RCC 7860 (cell line): ENCODE data around the gene ANXA11.
"Not testable (repeated sequence)": the region's sequence is repeated elsewhere in the genome, so short reads cannot be mapped to it uniquely, and the experiment has no call there.

Source experiments
- DNase-seq: peaks from one replicate; pipeline ENCODE4 v3.0.0-alpha.2; 2015; ENCODE audit warnings: low spot score
- FAIRE-seq: peaks from 2 replicates; lab custom pipeline; 2012; peaks lifted over from hg19 to GRCh38; lab: Jason Lieb, UNC

The ANXA11 gene

GRCh38 chr10:80149123-80149522, 56.2 kb downstream of the ANXA11 start:
- FAIRE-seq: no peak

DNA sequence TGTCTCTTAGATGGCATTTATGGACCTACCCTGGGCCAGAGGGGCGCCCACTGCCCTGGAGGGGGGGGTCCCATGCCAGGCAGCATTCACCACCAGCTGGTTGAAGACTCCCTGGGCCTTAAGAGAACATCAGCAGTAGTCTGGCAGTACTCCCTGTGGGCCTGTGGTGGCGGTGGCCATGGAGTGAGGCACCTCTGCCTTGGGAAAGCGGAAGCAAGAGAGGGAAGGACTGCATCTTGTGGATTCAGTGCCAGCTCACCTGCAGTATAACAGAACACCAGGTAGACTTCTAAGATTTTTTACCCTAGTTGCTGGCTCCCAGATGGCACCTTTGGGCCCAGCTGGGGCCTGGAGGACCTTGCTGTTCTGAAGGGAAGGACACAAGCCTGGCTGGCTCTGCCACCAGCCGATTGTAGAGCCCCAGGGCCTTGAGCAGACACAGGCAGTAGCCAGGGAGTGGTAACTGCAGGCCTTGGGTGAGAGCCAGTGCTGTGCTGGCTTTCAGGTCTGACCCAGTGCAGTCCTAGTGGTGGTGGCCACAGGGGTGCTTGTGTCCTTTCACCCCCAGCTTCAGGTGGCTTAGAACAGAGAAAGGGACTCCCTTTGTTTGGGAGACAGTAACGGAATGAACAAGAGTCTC, 57.1 kb downstream of the ANXA11 start:
- FAIRE-seq (no peak), DNase-seq (no peak)

More at GRCh38 chr10:80149123-80149522, 56.2 kb downstream of the ANXA11 start:
- no peak for DNase-seq

DNA sequence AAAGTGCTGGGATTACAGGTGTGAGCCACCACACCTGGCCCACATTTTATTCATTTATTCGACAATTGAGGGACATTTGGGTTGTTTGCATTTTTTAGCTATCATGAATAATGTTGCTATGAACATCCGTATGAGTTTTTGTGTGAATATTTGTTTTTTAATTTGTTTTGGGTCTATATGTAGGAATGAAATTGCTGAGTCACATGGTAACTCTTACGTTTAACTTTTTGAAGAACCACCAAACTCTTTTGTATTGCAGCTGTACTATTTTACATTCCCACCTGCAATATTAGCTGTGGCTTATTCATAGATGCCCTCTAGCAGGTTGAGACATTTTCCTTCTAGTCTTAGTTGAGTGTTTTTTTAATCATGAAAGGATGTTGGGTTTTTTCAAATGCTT, 58.4 kb downstream of the ANXA11 start:
- FAIRE-seq: no peak
- no peak for DNase-seq

DNA sequence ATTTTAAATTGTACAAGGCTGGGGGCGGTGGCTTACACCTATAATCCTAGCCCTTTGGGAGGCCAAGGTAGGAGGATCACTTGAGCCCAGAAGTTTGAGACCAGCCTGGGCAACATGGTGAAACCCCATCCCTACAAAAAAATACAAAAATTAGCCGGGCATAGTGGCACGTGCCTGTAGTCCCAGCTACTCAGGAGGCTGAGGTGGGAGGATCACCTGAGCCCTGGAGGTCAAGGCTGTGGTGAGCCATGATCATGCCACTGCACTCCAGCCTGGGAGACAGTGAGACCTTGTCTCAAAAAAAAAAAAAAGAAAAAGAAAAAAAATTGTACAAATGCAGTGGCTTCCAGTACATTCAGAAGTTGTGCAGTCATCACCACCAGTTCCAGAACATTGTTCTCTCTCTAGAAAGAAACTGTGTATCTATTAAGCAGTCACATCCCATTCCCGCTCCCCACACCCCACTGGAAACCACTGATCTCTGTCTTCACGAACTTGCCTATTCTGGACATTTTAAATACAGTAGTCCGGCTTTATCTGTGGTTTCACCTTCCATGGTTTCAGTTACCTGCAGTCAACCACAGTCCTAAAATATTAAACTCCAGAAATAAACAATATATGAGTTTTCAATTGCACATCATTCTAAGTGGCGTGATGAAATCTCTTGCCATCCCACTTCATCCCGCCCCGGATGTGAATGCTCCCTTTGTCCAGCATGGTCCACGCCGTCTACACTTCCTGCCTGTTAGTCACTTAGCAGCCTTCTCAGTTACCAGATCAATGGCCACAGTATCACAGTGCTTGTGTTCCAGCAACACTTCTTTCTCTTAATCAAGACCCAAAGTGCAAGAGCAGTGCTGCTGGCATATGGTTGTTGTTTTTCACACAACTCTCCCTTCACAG, 59.7 kb downstream of the ANXA11 start:
- peak; percentile 28 for DNase-seq
- FAIRE-seq: not testable (repeated sequence)

DNA sequence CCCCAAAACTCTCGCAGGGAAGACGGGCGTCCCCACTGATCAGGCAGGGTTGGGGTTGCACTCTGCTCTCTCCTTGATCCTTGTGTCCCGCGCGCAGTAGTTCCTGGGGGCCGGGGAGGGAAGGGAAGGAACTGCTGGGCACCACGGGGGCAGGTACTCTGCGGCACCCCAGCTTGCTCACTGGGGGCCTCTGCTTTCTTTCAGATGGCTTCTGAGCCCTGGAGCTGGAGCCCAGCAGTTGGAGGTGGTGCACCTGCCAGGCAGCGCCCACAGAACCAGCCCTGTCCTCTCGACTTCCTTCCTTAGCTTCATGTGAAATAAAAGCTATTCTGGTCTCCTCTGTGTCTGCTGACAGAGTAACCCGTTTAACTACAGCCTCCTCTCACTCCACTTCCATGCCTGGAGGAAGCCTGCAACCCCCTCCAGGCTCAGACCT, 60.6 kb downstream of the ANXA11 start:
- no peak for FAIRE-seq
- DNase-seq: no peak

- FAIRE-seq (no peak), DNase-seq (no peak)
Observed at GRCh38 chr10:80144067-80144695, 61.2 kb downstream of the ANXA11 start.

DNA sequence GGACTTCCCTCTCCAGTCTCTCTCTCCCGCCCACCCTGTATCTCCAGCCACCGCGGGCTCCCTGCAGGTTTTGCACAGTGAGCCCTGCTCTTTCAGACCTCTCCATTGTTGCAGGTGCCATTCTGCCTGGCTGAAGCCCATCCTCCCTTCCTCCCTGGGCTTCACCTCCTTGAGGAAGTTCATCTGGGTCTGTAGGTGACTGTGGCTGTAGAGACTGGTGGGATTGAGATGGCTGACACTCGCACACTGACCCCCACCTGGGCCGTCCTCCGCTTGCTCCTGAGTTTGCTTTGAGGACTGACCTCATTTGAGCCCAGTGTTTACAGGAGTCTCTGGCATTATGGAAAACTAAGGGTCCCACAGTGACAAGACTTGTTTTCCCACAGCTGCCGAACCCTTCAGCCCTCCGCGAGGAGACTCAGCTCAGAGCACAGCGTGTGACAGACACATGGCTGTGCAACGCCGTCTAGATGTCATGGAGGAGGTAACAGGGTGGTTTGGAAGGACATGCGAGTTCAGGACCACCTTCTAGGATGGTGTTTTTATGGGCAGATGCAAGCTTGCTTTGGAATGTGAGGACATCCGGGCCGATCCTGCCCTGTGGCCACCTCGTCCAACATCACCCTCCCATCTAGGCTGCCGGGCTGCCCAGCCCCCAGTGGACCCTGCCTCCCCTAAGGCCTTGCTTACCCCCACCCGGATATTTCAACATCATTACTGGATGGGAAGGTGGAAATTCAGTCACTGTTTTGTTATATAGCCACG, 63.5 kb downstream of the ANXA11 start:
- DNase-seq: no peak
- FAIRE-seq: no peak

- DNase-seq (no peak), FAIRE-seq (no peak)
Observed at GRCh38 chr10:80140251-80140650, 65.1 kb downstream of the ANXA11 start.

DNA sequence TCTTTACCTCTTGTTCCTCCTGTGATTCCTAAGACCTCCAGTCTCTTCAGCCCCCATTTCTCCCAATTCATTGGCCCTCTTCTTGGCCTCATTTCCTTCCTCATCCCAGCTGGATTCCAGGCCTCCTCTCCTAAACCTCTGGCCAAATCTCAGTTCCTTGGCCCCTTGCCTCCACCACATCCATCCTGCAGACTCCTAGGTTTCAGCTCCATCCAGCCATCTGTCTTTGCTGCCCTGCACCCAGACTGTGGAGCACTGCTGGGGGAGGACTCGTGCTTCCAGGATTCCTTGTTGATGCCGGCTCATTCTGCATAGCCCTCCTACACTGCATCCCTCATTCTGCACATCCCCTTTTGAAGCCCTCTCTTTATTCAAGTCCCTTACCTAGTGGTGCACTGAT, 66.1 kb downstream of the ANXA11 start:
- FAIRE-seq: no peak
- DNase-seq: no peak

GRCh38 chr10:80137920-80138319, 67.4 kb downstream of the ANXA11 start:
- no peak for DNase-seq
- FAIRE-seq: no peak

GRCh38 chr10:80137031-80137862, 68.1 kb downstream of the ANXA11 start:
- FAIRE-seq (no peak), DNase-seq (no peak)

- DNase-seq: no peak
- no peak for FAIRE-seq
Observed at GRCh38 chr10:80136134-80136571, 69.2 kb downstream of the ANXA11 start.

GRCh38 chr10:80133687-80134086, 71.7 kb downstream of the ANXA11 start:
- FAIRE-seq, DNase-seq: not testable (repeated sequence)

GRCh38 chr10:80133206-80133605, 72.1 kb downstream of the ANXA11 start:
- DNase-seq (no peak), FAIRE-seq (no peak)

- no peak for DNase-seq
- FAIRE-seq: no peak
Observed at GRCh38 chr10:80132299-80133139, 72.8 kb downstream of the ANXA11 start, which contains the start of gene PLAC9. TSS of gene PLAC9 (plus strand) at chr10:80132730. CDS start at chr10:80132763, 33 bp downstream.

DNA sequence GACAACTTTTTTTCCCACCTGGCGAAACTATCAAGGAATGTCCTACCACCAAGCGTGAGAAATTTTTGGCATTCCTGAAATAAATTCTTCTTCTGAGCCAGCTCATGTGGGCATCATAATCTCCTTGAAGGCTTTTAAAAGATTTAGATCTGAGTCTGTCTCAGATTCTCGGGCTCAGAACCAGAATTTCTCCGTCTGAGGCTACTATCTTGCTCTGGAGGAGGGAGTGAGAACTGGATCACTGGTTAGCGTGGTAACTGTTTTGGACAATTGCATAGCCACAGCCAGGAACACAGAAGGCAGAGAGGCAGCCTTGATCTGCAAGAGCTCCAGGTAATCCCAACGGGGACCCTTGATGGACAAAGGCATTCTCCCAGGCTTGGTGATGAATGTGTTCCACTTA, 73.8 kb downstream of the ANXA11 start:
- FAIRE-seq (no peak), DNase-seq (no peak)

DNA sequence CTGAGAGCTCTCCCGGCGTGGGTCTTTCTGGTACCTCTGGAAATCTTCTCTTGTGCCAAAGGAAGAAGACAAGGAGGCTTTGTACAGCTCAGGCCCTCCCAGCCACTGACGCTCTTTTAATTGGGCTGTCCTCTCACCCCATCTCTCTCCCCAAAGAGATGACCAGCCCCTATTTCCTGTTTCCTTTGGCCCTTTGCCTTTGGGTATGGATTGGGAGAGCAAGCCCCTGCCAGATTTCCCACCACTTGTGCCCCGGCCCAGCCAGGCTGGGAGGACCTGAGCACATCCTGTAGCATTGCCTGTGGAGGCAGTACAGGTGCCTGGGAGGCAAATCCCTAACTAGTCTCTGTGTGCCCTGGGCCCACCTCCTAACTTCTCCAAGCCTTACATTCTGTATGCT, 78.5 kb downstream of the ANXA11 start:
- no peak for FAIRE-seq
- no peak for DNase-seq

DNA sequence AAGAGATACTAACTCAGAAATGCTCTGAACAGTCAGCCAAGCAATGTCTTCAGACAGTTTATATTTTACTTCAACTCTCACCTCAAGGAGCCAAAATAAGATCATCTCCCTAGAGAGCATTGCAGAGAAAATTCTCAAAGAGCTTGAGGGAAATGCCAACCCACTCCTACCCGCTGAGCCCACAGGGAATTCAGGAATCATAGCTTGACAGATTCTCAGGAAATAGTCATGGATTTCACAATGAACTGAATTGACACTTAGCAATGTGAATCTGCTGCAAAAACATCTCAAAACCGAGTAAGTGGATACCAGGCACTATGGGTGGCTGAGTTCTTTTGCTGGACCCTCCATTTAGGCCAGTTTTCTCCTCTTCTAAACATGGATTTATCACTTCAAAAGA, 82.6 kb downstream of the ANXA11 start:
- no peak for FAIRE-seq
- no peak for DNase-seq

- FAIRE-seq (no peak), DNase-seq (no peak)
Observed at GRCh38 chr10:80122110-80122710, 83.1 kb downstream of the ANXA11 start.
